ENCODE measurements around the gene HSPA6.

DNA sequence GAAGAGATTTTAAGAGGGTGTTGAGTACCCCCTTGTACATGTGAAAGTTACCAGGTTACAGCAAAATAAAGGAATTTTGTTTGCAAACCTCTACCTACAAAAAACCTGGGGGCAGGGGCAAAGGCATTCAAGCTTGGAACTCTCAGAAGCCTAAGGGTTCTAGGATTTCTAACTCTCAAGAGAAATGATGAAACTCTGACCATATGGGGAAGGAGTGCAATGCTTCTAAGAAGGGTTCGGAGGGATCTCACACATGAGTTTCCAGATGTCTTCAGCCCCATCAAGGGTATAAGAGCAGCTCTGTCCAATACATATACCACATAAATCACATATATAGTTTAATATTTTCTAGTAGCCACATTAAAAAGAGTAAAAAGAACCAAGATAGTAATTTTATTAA lies 26.4 kb upstream of the HSPA6 start:
- TF ChIP-seq CTCF (IDR thresholded peaks at IDR 0.05; ENCODE audit: low read depth, low read length, missing input control) = no peak
- no peak for TF ChIP-seq GABPA (IDR thresholded peaks at IDR 0.05 in 1 of 2, conservative IDR thresholded peaks at IDR 0.05 in 1 of 2)
- no peak for TF ChIP-seq FOXA2 (IDR thresholded peaks at IDR 0.05)
- TF ChIP-seq REST (IDR thresholded peaks at IDR 0.05) = no peak
- TF ChIP-seq RAD21 (IDR thresholded peaks at IDR 0.05) = no peak
- TF ChIP-seq, protein P1, sequence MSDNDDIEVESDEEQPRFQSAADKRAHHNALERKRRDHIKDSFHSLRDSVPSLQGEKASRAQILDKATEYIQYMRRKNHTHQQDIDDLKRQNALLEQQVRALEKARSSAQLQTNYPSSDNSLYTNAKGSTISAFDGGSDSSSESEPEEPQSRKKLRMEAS (IDR thresholded peaks at IDR 0.05) = no peak
- TF ChIP-seq JUND (IDR thresholded peaks at IDR 0.05) = no peak
- TF ChIP-seq RXRA (IDR thresholded peaks at IDR 0.05) = no peak
- TF ChIP-seq HNF4A (conservative IDR thresholded peaks at IDR 0.05) = no peak
- TF ChIP-seq TAF1 (conservative IDR thresholded peaks at IDR 0.05) = no peak
- TF ChIP-seq EGR1 (IDR thresholded peaks at IDR 0.05; ENCODE audit: low read depth in 2 of 2) = no peak
- TF ChIP-seq HNF4G (IDR thresholded peaks at IDR 0.05) = no peak

All from liver (tissue), 3 donors.